Upper lobe of left lung (tissue), 6 donors: ENCODE measurements around the gene IL1RAPL1. TPM values are rescaled to one million over a fixed set of nuclear protein-coding genes. Genes with fewer than 3 reads are reported as not detected.

ENCODE experiments used
- ATAC-seq, 2 donors: fragments of 200-7000 bp; cut with Tn5 transposase; one replicate each; pipeline ENCODE4 v1.9.1; 2022; ENCODE audit warnings: mild to moderate bottlenecking in 2 of 2, moderate library complexity in 2 of 2; ENCODE audit not compliant: low FRiP score in 2 of 2
- DNase-seq, 2 donors: peaks; one replicate each; pipeline ENCODE4 v3.0.0-alpha.2; 2019 to 2020
- H3K27ac ChIP-seq, 4 donors: fragments of 200-600 bp; sonication (generic); one replicate each; pipeline ENCODE4 v1.5.1; 2016 to 2019
- H3K27me3 ChIP-seq, 4 donors: fragments of 200-600 bp; sonication (generic); one replicate each; pipeline ENCODE4 v1.5.1; 2017 to 2019
- H3K36me3 ChIP-seq, 4 donors: fragments of 200-600 bp; sonication (generic); one replicate each; pipeline ENCODE4 v1.5.1; 2016 to 2019
- H3K4me1 ChIP-seq, 4 donors: fragments of 200-600 bp; sonication (generic); one replicate each; pipeline ENCODE4 v1.5.1; 2018 to 2019
- H3K4me3 ChIP-seq, 4 donors: fragments of 200-600 bp; sonication (generic); one replicate each; pipeline ENCODE4 v1.5.1; 2017 to 2019; ENCODE audit warnings: mild to moderate bottlenecking in 2 of 4, moderate library complexity in 1 of 4
- H3K9me3 ChIP-seq, 4 donors: fragments of 200-600 bp; sonication (generic); one replicate each; pipeline ENCODE4 v1.5.1; 2018 to 2019
- CTCF ChIP-seq, 6 experiments: fragments of 450-650 bp in 4 of 6; fragments of 200-600 bp in 2 of 6; sonication (generic) in 2 of 6; IDR thresholded peaks; one replicate each; pipeline ENCODE4 v1.5.1; 2016 to 2019; ENCODE audit warnings: antibody characterized with exemption in 6 of 6
- EP300 ChIP-seq, 4 donors: sonication (generic); formaldehyde crosslinking; IDR thresholded peaks; one replicate each; pipeline ENCODE4 v1.5.1; 2017; ENCODE audit warnings: antibody characterized with exemption in 4 of 4, control low read depth in 2 of 4
- POLR2A ChIP-seq, 4 donors: fragments of 450-650 bp; IDR thresholded peaks; one replicate each; pipeline ENCODE4 v1.5.1; 2016 to 2017; ENCODE audit warnings: antibody characterized with exemption in 4 of 4, mild to moderate bottlenecking in 2 of 4
- POLR2AphosphoS5 ChIP-seq, 2 donors: sonication (generic); formaldehyde crosslinking; IDR thresholded peaks; one replicate each; pipeline ENCODE4 v1.5.1; 2017; ENCODE audit warnings: antibody characterized with exemption in 2 of 2
- WGBS, 2 donors: methylation state at CpG; one replicate each; pipeline ENCODE4 v1.1.5; 2017 to 2018; 5-methylcytosine and 5-hydroxymethylcytosine counted together
- total RNA-seq, 6 donors: library from RNA; depleted of rRNA in 4 of 6; stranded (reverse); fragments of >200 nt in 4 of 6; gene quantifications; one replicate each; pipeline versions ENCODE4 v1.1.0 to v1.2.1, GENCODE V29; 2016 to 2021
- donor health status: DM: no; HTN: no; CAD: no; lungs with moderate emphysema.
- donor health status: DM: no; HTN: yes; CAD: no; lungs with severe emphysema.

Gene IL1RAPL1
- total RNA-seq, 6 donors from 2014 or later: 0.09 to 0.46 (median 0.33) TPM; not detected in 3

- no peak for TF ChIP-seq EP300 (IDR thresholded peaks at IDR 0.05)
- no peak for TF ChIP-seq POLR2A (IDR thresholded peaks at IDR 0.05)
- no peak for TF ChIP-seq CTCF (IDR thresholded peaks at IDR 0.05)
- TF ChIP-seq POLR2AphosphoS5 (IDR thresholded peaks at IDR 0.05): no peak
- no peak overlapping the region for H3K4me3 ChIP-seq
- H3K9me3 ChIP-seq: no peaks in the 10 kb centered on the region
- WGBS, 2 donors: 24 to 50% methylated on average over 1 of the region's 1 CpG
- no peak for ATAC-seq
- H3K27ac ChIP-seq: no peak overlapping the region
- no peaks in the 10 kb centered on the region for H3K27me3 ChIP-seq
- H3K4me1 ChIP-seq: no peaks in the 10 kb centered on the region
- no peaks in the 10 kb centered on the region for H3K36me3 ChIP-seq
- DNase-seq: no peak
Observed at GRCh38 chrX:29699239-29699638, 1112.0 kb downstream of the IL1RAPL1 start.

- no peaks in the 10 kb centered on the region for H3K4me1 ChIP-seq
- no peaks in the 10 kb centered on the region for H3K36me3 ChIP-seq
- ATAC-seq (no peak), DNase-seq (no peak)
- WGBS, 2 donors: 95 to 96% methylated on average over 2 of the region's 2 CpGs
- H3K9me3 ChIP-seq: peaks cover 0 to 11% (median 2%) of the 10 kb centered on the region in 4 donors
- H3K27me3 ChIP-seq: no peaks in the 10 kb centered on the region
- H3K27ac ChIP-seq: no peak overlapping the region
- H3K4me3 ChIP-seq: no peak overlapping the region
- no peak for TF ChIP-seq CTCF (IDR thresholded peaks at IDR 0.05)
Observed at GRCh38 chrX:29707088-29707487, 1119.8 kb downstream of the IL1RAPL1 start.

DNA sequence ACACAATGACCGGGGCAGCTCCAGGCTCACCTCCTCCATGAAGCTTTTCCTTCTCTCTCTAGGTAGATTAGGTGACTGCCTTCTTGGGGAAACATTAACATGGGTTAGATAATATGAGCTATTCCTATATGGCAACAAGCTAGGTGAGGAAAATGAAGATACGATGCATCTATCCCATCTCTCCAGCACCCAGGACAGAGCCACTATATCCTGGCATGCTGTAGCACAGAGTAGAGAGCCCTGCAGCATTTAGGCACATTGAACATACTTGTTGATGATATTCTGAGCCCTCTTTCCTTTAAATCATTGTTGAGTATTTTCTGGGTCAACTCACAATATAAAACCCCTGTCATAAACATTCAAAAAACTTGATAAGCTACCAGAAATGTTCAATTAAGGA lies 1133.9 kb downstream of the IL1RAPL1 start:
- 57 to 76% methylated on average over 1 to 2 of the region's 2 CpGs for WGBS, 2 donors
- H3K36me3 ChIP-seq: no peaks in the 10 kb centered on the region
- ATAC-seq: no peak

GRCh38 chrX:29724316-29724715 lies 1137.1 kb downstream of the IL1RAPL1 start:
- DNase-seq (no peak), ATAC-seq (no peak)
- H3K4me3 ChIP-seq: no peak overlapping the region
- no peaks in the 10 kb centered on the region for H3K9me3 ChIP-seq
- H3K36me3 ChIP-seq: no peaks in the 10 kb centered on the region
- TF ChIP-seq POLR2A (IDR thresholded peaks at IDR 0.05) (no peak), CTCF (IDR thresholded peaks at IDR 0.05) (no peak), POLR2AphosphoS5 (IDR thresholded peaks at IDR 0.05) (no peak), EP300 (IDR thresholded peaks at IDR 0.05) (no peak)
- H3K4me1 ChIP-seq: no peaks in the 10 kb centered on the region
- no peak overlapping the region for H3K27ac ChIP-seq
- 38 to 80% methylated on average over 1 of the region's 1 CpG for WGBS, 2 donors
- no peaks in the 10 kb centered on the region for H3K27me3 ChIP-seq

More for the DNA sequence above, 1133.9 kb downstream of the IL1RAPL1 start:
- no peak overlapping the region for H3K4me3 ChIP-seq
- TF ChIP-seq POLR2A (IDR thresholded peaks at IDR 0.05) (no peak), EP300 (IDR thresholded peaks at IDR 0.05) (no peak), CTCF (IDR thresholded peaks at IDR 0.05) (no peak), POLR2AphosphoS5 (IDR thresholded peaks at IDR 0.05) (no peak)
- no peaks in the 10 kb centered on the region for H3K27me3 ChIP-seq
- no peak for DNase-seq
- no peak overlapping the region for H3K27ac ChIP-seq
- H3K4me1 ChIP-seq: no peaks in the 10 kb centered on the region
- no peaks in the 10 kb centered on the region for H3K9me3 ChIP-seq

GRCh38 chrX:29726811-29727210 lies 1139.6 kb downstream of the IL1RAPL1 start:
- TF ChIP-seq CTCF (IDR thresholded peaks at IDR 0.05) (no peak), POLR2AphosphoS5 (IDR thresholded peaks at IDR 0.05) (no peak), POLR2A (IDR thresholded peaks at IDR 0.05) (no peak)
- Histone ChIP-seq H3K4me1 (no peaks in the 10 kb centered on the region), H3K27me3 (no peaks in the 10 kb centered on the region), H3K27ac (no peak overlapping the region), H3K9me3 (no peaks in the 10 kb centered on the region), H3K36me3 (no peaks in the 10 kb centered on the region), H3K4me3 (no peak overlapping the region)
- no peak for ATAC-seq
- 87 to 88% methylated on average over 2 of the region's 2 CpGs for WGBS, 2 donors
- DNase-seq: no peak
